ENCODE results near the gene GMFB.
"Not testable (repeated sequence)": the region's sequence is repeated elsewhere in the genome, so short reads cannot be mapped to it uniquely, and the experiment has no call there.

Gene GMFB

DNA sequence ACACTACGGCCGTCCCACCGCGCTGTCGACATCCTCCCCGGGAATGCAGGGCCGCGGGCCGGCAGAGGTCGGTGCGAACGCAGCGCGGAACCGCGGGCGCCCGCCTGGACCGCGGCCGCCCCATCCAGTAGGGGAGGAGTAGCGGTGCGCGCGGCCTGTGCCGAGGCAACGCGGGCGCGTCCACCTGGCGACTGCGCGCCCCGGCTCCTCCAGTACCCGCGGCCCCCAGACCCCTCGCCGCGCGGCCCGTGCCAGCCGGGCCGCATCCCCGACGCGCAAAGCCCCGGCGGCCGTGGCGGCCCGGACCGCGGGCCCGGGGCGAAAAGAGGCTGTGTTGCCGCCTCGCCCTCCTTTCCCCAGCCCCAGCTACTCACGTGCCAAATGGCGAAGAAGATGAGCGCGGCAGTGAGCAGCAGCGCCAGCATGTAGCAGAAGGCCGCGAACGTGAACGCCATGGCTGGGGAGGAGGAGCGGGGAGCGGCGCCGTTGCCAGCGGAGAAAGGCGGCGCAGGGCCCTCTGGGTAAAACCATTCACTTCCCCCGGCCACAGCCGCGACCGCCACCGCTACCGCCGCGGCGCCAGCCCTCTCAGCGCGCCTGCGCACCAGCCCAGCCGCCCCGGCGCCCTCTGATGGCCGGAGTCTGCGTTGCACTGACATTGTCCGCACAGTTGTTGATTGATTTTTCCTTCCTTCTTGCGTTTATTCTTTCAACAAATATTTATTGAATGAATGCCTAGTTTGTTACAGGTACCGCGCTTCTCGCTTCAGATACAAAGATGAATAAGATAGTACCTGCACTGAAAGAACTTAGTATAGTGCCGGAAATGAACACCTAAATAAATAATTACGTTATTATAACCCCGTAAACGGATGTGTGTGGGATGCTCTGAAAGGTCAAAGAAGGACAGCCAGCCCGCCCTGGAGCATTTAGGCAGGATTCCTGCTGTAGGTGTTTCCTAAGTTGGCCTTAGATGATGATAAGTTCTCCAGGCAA is 47.6 kb downstream of the GMFB start, which contains the start of gene CNIH1:
Gene CNIH1 (minus strand): TSS at position 502 of the 996 bp plus-strand sequence. CDS start 47 bp downstream, at position 455.
- TF ChIP-seq, protein P1, sequence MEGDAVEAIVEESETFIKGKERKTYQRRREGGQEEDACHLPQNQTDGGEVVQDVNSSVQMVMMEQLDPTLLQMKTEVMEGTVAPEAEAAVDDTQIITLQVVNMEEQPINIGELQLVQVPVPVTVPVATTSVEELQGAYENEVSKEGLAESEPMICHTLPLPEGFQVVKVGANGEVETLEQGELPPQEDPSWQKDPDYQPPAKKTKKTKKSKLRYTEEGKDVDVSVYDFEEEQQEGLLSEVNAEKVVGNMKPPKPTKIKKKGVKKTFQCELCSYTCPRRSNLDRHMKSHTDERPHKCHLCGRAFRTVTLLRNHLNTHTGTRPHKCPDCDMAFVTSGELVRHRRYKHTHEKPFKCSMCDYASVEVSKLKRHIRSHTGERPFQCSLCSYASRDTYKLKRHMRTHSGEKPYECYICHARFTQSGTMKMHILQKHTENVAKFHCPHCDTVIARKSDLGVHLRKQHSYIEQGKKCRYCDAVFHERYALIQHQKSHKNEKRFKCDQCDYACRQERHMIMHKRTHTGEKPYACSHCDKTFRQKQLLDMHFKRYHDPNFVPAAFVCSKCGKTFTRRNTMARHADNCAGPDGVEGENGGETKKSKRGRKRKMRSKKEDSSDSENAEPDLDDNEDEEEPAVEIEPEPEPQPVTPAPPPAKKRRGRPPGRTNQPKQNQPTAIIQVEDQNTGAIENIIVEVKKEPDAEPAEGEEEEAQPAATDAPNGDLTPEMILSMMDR (IDR thresholded peaks at IDR 0.05; ENCODE audit: low read depth, low read length): peak; percentile 67
- DNase-seq (ENCODE audit: extremely low read depth, low read depth): peak; percentile 80

DNA sequence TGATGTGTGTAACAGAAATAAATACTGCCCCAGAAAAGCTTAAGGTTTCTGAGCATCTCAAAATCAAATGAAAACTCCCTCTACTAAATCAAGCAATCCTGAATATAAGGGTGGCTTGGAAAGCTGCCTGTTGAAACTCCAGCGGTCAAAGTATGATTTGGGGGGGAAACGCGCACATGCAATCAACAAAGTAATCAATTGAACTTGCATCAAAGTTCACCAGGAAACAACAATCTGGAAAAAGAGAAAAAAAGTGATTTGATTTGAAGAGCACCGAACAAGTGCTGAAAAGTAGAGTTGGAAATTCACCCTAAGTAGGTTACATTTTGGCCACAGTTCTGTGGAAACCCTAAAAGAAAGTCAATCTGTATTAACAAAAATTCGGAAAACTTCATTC is 48.3 kb downstream of the GMFB start:
- DNase-seq (ENCODE audit: extremely low read depth, low read depth): no peak
- TF ChIP-seq, protein P1 (IDR thresholded peaks at IDR 0.05; ENCODE audit: low read depth, low read length): no peak

DNA sequence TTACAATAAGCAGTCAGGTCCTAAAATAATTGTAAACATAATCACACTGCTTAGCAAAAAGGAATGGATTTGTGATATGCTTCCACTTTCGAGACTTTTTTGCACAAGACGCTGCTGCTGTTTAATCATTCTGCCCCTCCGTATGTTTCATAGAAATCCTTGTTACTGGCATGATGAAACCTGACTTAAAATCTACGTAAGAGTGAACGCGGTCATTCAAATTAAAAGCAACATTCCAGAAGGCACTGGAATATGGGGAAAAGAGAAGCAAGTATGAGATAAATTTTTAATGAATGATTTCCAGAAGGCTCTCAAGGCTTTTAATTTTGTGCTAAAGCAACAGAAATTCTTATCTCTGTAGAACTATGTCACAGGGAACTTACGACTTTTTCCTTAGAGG is 48.7 kb downstream of the GMFB start:
- TF ChIP-seq, protein P1 (IDR thresholded peaks at IDR 0.05; ENCODE audit: low read depth, low read length): no peak
- DNase-seq (ENCODE audit: extremely low read depth, low read depth): no peak

DNA sequence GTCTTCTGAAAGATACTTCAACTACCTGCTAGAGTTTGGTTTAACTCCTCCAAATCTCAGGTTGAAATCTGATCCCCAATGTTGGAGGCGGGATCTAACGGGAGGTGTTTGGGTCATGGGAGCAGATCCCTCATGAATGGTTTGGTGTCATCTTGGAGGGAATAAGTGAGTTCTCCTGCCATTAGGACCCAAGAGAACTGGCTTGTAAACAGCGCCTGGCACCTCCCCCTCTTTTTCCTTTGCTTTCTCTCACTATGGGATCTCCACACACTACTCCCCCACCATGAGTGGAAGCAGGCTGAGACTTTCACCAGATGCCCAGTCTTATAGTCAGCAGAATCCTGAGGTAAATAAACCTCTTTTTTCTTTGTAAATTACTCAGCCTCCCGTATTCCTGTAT is 50.1 kb downstream of the GMFB start:
- TF ChIP-seq, protein P1 (IDR thresholded peaks at IDR 0.05; ENCODE audit: low read depth, low read length): no peak
- DNase-seq (ENCODE audit: extremely low read depth, low read depth): no peak

DNA sequence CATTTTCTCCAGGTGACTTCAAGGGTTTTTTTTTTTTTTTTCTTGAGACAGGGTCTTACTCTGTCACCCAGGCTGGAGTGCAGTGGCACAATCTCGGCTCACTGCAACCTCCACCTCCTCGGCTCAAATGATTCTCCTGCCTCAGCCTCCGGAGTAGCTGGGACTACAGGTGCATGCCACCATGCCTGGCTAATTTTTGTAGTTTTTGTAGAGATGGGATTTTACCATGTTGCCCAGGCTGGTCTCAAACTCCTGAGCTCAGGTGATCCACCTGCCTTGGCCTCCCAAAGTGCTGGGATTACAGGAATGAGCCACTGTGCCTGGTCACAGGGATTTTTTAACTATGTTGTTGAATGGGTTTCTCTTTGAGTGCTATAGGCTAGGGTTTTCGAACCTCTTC is 50.8 kb downstream of the GMFB start:
- DNase-seq (ENCODE audit: extremely low read depth, low read depth): not testable (repeated sequence)

DNA sequence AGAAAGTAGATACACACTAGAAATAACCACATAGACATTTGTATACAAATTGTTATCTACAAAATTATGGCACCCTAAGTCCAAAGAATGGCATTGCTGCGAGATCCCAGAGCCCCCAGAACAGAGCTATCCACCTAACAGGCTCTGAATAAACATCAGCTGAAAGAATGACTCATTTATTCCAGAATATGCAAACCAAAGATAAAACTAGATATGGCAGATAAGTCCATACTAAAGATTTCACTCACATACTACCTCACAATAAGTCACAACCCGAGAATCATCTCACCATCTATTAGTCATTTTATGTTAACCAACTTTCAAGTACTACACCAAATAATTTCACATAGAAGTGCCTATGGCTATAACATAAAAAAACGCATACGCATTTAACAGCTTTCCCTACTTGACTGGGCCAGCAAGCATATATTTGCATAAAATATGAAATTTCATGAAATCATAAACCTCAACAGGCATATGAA is 53.2 kb downstream of the GMFB start:
- TF ChIP-seq, protein P1 (IDR thresholded peaks at IDR 0.05; ENCODE audit: low read depth, low read length): no peak
- no peak for DNase-seq (ENCODE audit: extremely low read depth, low read depth)

DNA sequence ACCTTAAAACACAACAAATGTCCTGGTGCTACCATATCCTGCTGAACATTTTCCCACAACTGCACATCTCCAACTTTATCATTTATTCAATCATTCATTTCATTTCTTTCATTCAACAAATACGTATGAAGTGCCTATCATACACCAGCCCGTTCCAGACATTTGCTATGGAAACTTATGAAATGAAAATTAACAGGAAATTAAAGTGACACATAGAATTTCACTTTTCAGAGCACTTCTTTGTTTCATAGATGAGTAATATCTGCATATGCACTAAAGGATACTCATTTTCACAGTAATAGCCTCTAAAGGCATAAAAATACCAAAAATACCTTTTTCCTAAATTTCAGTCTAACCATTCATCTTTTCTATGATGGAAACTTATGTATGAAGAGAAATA is 60.3 kb downstream of the GMFB start:
- DNase-seq (ENCODE audit: extremely low read depth, low read depth): no peak
- TF ChIP-seq, protein P1 (IDR thresholded peaks at IDR 0.05; ENCODE audit: low read depth, low read length): no peak

Data from AG09319 (cell line).